Lower lobe of right lung (tissue), 2 donors: ENCODE results near the gene ABL2. TPM values are rescaled to one million over a fixed set of nuclear protein-coding genes. Genes with fewer than 3 reads are reported as not detected.

Experiments used
- ATAC-seq, 2 donors: fragments of 200-7000 bp; cut with Tn5 transposase; one replicate each; pipeline ENCODE4 v1.9.1; 2020 to 2022; ENCODE audit warnings: mild to moderate bottlenecking in 2 of 2, moderate library complexity in 2 of 2
- DNase-seq: peaks from one replicate; pipeline ENCODE4 v3.0.0-alpha.2; 2020
- H3K27ac ChIP-seq: fragments of 200-600 bp; one replicate; pipeline ENCODE4 v1.8.0; 2022
- H3K27me3 ChIP-seq: fragments of 200-600 bp; one replicate; pipeline ENCODE4 v1.8.0; 2022; ENCODE audit warnings: low read depth
- H3K36me3 ChIP-seq: fragments of 200-600 bp; one replicate; pipeline ENCODE4 v1.8.0; 2022; ENCODE audit warnings: mild to moderate bottlenecking
- H3K4me1 ChIP-seq: fragments of 200-600 bp; one replicate; pipeline ENCODE4 v1.8.0; 2022
- H3K4me3 ChIP-seq: fragments of 200-600 bp; one replicate; pipeline ENCODE4 v1.8.0; 2022; ENCODE audit warnings: mild to moderate bottlenecking
- H3K9me3 ChIP-seq: fragments of 200-600 bp; one replicate; pipeline ENCODE4 v1.8.0; 2022
- intact Hi-C: fragments of 100-400 bp; cut with DNase I; formaldehyde crosslinking; loops from one replicate; pipeline ENCODE4 v1.11.0; 2022
- total RNA-seq: library from RNA; stranded (reverse); fragmentation: NEBNext Ultra II Directional; extraction: Animal tissue kit (Norgen Biotek cat#: 25700); gene quantifications from one replicate; pipeline ENCODE4 v1.2.1, GENCODE V29; 2021
- TF ChIP-seq, protein P1 (sequence below): fragments of 200-600 bp; IDR thresholded peaks from one replicate; pipeline ENCODE4 v1.8.0; 2022; ENCODE audit warnings: antibody characterized with exemption, mild to moderate bottlenecking
- donor health status: DM: no; HTN: yes; CAD: no; lungs with severe emphysema.

Gene ABL2
- total RNA-seq, 1 donor from 2014 or later = 27.0 TPM

DNA sequence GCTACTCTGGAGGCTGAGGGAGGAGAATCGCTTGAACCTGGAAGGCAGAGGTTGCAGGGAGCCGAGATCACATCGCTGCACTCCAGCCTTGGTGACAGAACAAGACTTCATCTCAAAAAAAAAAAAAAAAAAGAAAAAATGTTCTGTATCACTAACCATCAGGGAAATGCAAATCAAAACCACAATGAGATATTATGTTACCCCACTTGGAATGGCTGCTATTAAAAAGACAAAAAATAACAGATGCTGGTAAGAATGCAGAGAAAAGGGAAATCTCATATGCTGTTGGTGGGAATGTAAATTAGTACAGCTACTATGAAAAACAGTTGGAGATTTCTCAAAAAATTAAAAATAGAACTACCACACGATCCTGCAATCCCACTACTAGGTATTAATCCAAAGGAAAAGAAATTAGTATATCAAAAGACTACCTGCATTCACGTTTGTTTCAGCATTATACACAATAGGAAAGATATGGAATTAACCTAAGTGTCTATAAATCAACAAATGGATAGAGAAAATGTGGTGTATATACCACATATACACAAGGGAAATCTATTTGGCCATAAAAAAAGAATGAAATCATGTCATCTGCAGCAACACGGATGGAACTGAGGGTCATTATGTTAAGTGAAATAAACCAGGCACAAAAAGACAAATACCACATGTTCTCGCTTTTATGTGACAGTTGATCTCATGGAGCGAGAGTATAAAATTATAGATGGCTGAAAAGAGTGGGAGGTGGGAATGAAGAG, 62.6 kb downstream of the ABL2 start:
- no peaks in the 10 kb centered on the region for H3K9me3 ChIP-seq
- DNase-seq (no peak), ATAC-seq (no peak)
- peaks cover 5% of the 10 kb centered on the region for H3K4me1 ChIP-seq
- H3K36me3 ChIP-seq = no peaks in the 10 kb centered on the region
- intact Hi-C loops = no loop called here
- no peaks in the 10 kb centered on the region for H3K27me3 ChIP-seq
- no peak overlapping the region for H3K4me3 ChIP-seq
- H3K27ac ChIP-seq = no peak overlapping the region
- TF ChIP-seq, protein P1, sequence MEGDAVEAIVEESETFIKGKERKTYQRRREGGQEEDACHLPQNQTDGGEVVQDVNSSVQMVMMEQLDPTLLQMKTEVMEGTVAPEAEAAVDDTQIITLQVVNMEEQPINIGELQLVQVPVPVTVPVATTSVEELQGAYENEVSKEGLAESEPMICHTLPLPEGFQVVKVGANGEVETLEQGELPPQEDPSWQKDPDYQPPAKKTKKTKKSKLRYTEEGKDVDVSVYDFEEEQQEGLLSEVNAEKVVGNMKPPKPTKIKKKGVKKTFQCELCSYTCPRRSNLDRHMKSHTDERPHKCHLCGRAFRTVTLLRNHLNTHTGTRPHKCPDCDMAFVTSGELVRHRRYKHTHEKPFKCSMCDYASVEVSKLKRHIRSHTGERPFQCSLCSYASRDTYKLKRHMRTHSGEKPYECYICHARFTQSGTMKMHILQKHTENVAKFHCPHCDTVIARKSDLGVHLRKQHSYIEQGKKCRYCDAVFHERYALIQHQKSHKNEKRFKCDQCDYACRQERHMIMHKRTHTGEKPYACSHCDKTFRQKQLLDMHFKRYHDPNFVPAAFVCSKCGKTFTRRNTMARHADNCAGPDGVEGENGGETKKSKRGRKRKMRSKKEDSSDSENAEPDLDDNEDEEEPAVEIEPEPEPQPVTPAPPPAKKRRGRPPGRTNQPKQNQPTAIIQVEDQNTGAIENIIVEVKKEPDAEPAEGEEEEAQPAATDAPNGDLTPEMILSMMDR = no peak

DNA sequence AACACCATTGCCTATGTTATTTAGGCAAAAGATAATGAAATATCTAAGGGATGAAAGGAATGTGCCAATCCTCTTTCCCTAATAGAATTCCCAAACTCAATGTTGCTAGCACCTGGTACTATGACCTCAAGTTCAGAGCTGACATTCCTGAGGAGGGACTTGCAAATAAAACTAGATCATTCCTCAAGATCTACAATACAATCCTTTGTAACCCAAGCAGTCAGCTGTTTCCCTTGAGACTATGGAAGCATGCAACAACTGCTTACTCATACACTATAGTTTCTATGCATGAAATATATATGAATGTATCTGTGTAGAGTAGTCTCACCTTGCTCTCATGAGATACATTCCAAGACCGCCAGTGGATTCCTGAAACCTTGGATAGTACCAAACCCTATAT, 65.0 kb downstream of the ABL2 start:
- H3K36me3 ChIP-seq = no peaks in the 10 kb centered on the region
- H3K27me3 ChIP-seq = no peaks in the 10 kb centered on the region
- H3K4me3 ChIP-seq = no peak overlapping the region
- no peaks in the 10 kb centered on the region for H3K9me3 ChIP-seq
- DNase-seq (no peak), ATAC-seq (no peak)
- TF ChIP-seq, protein P1 = no peak
- H3K4me1 ChIP-seq = no peaks in the 10 kb centered on the region
- intact Hi-C loops = no loop called here
- H3K27ac ChIP-seq = no peak overlapping the region

DNA sequence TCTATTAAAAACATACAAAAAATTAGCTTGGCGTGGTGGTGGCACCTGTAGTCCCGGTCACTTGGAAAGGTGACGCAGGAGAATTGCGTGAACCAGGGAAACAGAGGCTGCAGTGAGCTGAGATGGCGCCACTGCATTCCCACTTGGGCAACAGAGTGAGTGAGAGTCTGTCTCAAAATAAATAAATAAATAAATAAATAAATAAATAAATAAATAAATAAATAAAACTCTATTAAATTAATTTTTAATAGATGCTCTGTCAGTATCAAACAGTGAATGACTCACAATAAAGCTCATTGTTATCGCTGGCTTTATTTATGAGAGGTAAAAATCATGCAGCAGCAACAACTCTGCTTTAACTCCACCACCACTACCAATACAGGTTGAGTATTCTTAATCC, 72.8 kb downstream of the ABL2 start:
- Histone ChIP-seq H3K4me1 (no peaks in the 10 kb centered on the region), H3K27ac (no peak overlapping the region), H3K36me3 (no peaks in the 10 kb centered on the region), H3K9me3 (no peaks in the 10 kb centered on the region), H3K27me3 (no peaks in the 10 kb centered on the region), H3K4me3 (no peak overlapping the region)
- TF ChIP-seq, protein P1 = no peak
- ATAC-seq (no peak), DNase-seq (no peak)
- intact Hi-C loops = no loop called here

DNA sequence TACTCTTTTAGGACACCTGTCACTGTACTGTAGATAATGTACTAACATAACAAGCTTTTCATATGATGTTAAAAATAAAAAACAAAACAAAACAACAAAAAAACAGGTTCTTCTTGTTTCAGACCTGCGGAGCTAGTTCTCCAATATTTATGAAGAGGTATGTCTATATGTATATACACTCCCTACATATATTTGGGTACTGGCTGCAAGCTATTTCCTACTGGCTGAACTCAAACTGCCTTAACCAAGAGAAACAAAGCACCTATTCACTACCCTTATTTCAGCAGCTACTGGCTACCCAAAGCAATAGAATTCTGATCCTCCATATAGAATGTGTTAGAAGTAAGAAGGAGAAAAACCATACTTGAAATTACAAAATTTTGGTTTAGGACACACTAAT, 73.5 kb downstream of the ABL2 start:
- intact Hi-C loops = no loop called here

DNA sequence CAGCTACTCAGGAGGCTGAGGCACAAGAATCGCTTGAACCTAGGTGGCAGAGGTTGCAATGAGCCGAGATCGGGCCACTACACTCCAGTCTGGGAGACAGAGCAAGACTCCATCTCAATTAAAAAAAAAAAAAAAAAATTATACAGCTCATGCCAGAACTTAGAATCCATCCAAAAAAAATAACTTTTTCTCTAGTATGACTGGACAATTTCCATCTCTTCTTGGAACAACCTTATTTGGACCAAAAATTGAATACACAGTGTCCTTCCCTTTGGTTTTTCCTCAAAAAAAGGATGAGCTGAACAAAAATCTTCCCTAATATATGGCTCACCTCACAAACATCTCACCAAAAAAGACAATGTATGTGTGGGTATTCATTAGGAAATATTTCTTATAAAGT, 73.9 kb downstream of the ABL2 start:
- Histone ChIP-seq H3K4me3 (no peak overlapping the region), H3K9me3 (no peaks in the 10 kb centered on the region), H3K36me3 (no peaks in the 10 kb centered on the region), H3K27me3 (no peaks in the 10 kb centered on the region), H3K4me1 (no peaks in the 10 kb centered on the region), H3K27ac (no peak overlapping the region)
- TF ChIP-seq, protein P1 = no peak
- no peak for ATAC-seq
- DNase-seq = no peak
- intact Hi-C loops = no loop called here

More for the DNA sequence above, 73.5 kb downstream of the ABL2 start:
- Histone ChIP-seq H3K4me1 (no peaks in the 10 kb centered on the region), H3K9me3 (no peaks in the 10 kb centered on the region), H3K27ac (no peak overlapping the region), H3K36me3 (no peaks in the 10 kb centered on the region), H3K4me3 (no peak overlapping the region), H3K27me3 (no peaks in the 10 kb centered on the region)
- DNase-seq = no peak
- no peak for ATAC-seq
- TF ChIP-seq, protein P1 = no peak
